NOMO-1 treated with dmso at 0.1 percent for 144 hours (cell line): ENCODE results near the gene TLE6.
"Not testable (repeated sequence)": the region's sequence is repeated elsewhere in the genome, so short reads cannot be mapped to it uniquely, and the experiment has no call there.

Experiments used
- DNase-seq: peaks from one replicate; lab custom pipeline; 2025; ENCODE audit not compliant: unreplicated experiment; lab: John Stamatoyannopoulos, UW

The TLE6 gene

DNA sequence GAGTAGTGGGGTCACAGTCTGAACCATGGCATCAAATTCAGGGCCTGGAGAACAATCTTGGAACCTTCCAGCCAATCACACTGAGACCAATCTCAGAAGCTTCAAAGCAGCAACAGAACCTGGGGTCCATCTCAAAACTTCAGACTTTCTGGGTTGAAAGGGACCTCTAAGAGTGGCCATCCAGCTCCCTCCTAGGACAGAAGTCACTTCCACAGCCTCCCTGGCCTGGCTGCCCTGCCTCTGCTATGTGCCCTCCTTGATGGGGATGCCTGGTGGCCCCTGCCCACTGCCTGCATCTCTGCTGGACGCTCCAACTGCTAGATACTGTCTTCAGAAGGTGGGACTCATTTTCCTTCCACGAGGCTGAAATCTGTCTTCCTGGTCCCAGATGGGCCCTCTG, 49.9 kb downstream of the TLE6 start:
- no peak for DNase-seq

DNA sequence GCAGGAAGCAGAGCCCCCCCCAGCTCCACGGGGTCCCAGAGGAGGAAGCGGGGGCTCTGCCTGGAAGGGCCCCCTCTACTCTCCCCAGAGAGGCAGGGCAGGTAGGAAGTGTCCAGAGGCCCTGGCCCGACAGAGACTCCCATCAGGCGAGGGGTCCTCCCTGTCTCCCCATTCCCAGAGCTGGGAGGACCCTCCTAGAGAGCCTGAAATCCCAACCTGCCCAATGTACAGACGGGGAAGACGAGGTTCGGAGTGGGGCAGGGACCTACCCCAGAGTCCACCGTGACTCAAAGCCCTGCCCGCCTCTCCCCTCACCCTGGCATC, 50.6 kb downstream of the TLE6 start:
- DNase-seq = no peak

DNA sequence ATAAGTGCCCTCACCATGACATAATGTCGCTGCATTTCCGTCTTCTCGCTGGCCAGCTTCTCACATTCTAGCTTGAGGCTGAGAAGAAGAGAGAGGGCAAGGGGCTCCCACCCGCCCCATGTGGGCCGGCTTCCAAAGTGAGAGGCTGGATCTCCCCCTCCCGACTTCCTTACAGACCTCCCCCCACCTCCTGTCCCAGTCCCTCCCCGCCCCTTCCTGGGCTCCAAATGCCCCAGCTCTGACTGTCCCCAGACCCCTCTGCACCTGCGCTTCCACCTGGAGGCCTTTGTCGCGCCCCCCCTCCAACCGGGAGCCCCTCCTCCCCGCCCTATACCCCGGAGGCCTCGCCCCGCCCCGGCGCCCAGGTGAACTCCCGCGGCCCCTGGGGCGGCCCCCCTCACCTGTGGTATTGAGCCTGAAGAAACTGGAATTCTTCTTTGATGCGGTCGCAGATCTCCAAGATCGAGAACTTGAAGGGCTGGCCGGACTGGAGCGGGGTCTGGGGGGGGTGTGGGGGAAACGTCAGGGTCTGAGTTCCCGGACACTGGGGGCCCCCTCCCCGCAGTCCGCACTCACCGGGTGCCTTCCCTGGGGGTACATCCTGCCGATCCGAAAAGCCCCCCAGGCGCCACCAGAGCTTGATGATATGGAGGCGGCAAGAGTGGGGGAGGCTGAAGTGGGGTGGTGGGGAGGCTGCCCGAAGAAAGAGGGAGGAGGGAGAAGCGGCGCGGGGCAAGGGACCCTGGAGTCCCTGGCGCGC, 51.1 kb downstream of the TLE6 start:
- DNase-seq = no peak

DNA sequence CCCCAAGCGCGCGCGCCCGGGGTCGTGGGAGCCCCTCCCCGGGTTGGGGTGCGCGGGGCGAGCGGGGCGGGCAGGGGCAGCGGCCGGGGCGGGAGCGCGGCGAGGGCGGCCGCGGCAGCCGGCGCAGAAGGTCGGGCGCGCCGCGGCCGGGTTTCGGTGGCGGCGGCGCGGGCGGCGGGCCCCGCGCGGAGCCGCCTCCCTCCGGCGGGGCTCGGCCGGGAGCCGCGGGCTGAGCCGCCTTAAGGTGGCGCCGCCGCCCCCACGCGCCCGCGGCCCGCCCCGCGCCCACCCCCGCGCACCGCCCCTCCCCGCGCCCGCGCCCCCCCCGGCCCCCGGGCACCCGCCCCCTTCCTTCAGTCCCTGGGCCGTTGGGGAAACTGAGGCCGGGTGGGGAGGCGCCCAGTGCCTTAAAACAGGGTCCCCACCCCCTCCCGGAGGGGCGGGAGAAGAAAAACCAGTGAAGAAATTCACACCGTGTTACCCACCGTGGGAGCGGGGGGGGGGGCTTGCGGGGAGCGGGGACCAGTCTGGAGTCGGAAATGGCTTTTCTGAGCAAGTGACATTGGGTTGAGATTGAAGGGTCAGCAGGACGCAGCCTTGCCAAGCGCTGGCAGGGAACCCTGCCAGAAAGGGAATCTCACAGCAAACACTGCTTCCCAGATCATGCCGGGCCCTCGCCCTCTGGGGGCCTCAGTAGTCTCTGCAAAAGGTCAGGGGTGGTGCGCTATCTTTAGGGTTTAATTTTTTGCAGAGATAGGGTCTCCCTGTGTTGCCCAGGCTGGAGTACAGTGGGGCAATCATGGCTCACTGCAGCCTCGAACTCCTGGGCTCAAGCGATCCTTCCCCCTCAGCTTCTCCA, 51.9 kb downstream of the TLE6 start, which contains the start of gene TLE2:
TSS of gene TLE2 (minus strand) at position 216 of the 859 bp plus-strand sequence. CDS start 376 bp downstream, outside the sequence.
- DNase-seq = no peak

DNA sequence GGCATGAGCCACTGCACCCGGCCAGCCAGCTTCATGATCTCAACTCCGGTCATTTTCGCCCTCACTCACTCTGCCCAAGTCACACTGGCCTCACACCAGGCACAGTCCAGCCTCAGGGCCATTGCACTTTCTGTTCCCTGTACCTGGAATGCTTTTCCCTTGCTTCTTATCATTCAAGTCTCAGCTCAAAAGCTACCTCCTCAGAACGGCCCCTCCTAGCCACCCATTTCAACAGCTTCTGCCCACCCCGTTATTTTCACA, 54.2 kb downstream of the TLE6 start:
- no peak for DNase-seq

DNA sequence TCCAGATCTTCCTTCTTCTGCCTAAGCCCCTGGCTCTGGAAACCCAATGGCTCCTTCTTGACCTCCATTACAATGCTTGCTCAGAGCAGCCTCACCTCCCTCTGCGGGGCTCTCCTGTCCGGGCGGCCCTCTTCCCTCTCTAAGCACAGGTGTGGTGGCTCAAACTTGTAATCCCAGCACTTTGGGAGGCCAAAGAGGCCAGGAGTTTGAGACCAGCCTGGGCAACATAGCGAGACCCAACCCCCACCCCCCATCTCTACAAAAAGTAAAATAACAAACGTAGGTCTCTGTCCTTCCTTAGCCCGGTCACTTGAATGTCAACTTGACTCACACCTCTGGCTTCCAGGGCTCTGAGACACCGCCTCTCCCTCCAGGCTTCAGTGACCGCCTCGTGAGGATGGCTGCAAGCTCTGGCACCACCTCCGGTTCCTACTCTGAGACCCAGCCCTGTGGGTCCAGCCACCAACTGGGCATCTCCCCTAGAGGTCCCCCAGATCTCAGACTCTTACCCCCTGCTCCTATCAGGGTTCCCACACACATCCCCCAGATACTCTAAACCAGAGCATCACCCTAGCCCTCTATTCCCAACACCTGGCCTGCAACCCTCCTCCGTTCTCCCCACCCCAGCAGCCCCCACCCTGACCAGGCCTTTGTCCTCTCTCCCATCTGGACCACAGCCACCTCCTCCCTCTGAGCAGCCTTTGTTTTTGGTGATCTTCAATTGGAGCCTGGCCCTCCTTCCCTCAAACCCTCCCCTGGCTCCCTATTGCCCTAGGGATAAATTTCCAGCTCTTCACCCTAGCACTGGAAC, 56.4 kb downstream of the TLE6 start:
- no peak for DNase-seq

DNA sequence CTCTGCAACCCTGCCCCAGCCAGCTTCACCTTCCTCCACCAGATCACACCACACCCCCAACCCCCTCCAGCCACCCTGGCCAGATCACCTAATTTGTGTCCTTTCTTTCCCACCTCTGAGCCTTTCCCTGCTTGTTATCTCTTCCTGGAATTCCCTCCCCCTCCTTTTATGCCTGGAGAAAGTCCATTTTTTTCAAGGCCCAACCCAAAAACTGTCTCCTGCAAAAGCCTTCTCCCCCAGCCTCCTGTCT, 57.0 kb downstream of the TLE6 start:
- DNase-seq = no peak

DNA sequence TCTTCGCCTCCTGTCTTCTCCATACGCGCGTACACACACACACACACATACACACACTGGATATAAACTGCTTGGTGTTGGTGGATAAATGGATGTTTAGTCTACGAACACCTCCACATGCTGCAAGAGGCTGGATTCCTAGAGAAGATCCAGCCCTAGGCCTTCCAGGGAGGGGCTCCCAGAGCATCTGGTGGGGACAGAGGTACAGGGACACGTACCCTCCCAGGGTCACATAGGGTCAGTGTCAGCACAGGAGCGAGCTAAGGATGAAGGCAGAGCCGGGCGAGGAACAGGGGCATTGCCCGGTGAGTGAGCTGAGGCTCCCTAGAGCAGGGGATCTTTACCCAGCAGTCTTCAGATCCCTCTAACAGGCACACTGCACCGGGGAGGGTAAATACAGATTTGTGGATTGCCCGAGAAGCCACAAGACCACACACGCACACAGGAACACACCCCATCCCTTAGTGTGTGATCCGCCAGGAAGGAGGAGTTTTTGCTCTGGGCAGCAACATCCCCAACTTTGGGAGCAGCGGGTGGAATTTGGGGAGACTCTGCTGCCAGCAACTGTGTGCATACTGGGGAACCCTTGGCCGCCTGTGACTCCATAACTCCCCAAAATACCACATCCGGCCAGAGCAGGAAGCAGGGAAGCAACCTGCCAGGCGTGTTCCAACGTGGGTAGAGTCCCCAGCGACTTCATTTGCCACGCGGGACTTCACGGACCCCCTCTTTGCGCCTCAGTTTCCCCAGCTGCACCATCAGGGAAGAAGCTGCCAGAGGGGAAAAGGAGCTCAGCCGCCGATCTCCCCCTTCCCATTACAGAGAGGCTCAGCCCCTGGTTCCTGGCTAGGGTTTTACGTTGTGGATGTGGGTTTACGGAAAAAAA, 57.5 kb downstream of the TLE6 start:
- DNase-seq = peak; percentile 15

DNA sequence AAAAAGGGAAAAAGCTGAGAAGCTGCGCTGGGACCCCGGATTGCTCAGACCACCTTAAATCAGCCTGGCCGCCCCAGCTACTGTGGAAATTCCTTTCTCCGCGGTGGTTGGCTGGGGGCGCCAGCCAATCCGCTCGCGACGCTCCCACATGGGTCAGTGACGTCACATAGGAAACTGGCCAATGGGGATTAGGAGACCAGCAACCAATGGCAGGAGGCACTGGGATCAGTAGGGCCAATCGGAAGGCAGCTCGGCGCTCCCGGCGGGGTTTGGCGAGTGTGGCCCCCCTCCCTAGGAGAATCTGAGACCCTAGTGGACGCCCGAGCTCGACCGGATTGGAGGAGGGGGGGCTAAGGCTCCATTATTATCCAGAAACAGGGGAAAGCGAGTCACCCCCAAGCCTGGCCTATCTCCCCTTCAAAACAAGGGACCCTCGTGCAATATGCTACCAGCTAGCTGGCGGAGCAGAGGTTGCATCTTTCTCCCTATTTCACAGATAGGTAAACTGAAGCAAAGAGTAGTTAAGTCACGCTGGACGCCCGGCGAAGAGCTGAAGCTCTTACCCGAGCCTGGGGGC, 58.3 kb downstream of the TLE6 start:
- DNase-seq = peak; percentile 94

DNA sequence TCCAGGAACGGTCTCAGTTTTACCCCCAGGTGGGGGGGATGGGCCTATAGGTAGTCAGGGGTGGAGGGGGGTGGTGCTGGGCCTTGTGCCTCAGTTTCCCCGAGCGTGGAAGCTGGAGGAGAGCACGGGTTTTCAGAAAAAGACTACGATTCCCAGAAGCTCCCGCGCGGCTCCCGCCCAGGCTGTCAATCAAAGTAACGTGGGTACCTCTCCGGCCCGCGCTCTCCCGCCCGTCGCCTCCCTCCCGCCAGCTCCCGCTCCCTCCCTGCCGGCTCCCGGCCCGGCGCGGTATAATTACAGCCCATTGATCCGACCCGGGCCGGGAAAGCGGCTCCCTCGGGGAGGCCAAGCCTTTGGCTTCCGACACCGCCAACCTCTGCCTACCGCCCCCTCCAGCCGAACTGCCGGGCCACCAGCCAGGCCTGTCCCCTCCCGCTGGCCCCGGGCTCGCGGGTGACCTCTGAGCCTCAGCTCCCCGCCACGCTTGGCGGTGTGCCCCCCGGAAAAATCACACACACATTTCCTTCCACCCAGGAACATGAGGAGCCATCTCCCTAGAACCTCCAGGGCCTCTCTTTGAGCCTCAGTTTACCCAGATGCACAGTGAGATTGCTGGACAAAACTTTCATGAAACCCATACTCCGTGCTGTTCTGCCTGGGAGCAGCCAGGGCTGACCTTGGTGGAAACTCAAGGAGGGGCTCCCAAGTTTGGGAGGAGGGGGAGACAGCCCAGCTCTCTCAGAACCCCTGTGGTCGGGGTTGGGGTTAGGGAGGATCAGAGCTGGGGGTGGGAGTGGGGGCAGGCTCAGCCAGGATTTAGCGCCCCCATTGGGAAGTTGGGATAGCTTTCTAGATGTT, 59.0 kb downstream of the TLE6 start:
- DNase-seq = peak; percentile 89

DNA sequence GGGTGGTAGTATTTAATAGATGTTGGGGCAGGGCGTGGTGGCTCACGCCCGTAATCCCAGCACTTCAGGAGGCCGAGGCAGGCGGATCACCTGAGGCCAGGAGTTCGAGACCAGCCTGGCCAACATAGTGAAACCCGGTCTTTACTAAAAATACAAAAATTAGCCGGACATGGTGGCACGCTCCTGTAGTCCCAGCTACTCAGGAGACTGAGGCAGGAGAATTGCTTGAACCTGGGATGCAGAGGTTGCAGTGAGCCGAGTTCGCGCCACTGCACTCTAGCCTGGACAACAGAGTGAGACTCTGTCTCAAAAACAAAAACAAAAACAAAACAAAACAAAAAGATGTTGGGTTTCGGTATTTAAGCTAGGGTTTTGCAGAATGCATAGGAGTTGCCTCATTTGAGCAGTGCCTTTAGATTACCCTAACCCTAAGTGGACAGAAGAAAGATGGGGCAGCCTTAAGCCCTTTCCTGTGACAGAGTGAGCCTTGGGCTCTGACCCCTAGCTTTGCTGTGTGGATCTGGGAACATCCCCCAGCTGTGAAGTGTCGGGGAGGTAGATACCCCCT, 59.7 kb downstream of the TLE6 start:
- DNase-seq = not testable (repeated sequence)

DNA sequence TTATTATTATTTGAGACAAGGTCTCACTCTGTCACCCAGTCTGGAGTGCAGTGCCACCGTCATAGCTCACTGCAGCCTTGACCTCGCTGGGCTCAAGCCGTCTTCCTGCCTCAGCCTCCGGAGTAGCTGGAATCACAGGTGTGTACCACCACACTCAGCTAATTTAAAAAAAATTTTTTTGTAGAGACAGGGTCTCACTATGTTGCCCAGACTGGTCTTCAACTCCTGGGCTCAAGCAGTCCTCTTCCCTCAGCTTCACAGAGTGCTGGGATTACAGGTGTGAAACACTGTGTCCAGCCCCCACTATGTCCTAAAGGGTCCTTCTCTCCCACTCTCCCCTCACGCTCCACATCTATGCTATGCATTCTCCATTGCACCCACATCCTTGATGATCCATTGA, 60.9 kb downstream of the TLE6 start:
- no peak for DNase-seq

DNA sequence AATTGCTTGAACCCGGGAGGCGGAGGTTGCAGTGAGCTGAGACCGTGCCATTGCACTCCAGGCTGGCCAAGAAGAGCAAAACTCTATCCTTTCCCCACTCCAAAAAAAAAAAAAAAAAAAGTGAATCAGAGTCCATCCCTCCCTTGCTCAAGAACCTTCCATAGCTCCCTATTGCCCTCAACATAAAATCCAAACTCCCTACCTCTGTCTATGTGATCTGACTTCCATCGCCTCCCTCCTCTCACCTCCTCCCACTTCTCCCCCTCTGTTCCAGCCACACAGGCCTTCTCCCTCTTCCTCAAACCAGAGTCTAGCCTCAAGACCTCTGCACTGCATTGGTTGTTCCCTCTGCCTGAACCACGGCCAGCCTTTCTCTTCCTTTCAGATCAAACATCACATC, 61.8 kb downstream of the TLE6 start:
- no peak for DNase-seq

DNA sequence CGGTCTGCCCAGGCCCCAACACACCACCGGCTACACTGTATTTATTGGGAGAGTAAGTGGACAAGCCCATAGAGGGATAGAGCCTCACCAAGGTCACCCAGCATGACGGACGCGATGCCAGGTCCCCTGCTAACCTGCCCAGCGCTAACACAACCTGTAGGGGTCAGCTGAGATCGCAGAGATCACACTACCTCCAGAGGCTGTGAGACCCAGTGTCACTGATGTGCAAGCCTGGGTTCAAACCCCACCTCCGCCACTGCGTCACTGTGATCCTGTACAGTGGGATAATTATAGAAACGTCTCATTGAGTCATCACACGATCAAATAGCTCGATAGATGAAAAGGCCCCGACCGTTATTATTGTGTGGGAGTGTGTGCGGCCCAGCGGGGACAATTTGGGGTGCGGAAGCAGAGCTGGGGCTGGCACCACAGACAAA, 62.3 kb downstream of the TLE6 start:
- no peak for DNase-seq

DNA sequence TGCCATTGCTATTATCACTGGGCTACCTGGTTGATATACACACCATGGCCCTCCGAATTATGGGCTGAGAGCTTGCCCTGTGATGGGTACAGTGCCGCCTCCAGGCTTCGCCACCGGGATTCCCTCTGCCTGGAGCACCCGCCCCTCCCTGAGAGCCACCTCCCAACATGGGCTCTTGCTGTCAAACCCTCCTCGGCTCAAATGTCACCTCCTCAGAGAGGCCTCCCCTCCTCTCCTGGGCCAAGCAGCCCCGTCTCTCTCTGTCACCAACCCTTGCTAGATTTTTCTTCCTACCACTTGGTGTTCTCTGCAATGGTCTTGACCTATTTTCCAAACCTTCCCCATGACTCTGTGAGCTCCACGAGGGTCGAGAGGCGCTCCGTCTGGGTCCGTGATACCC, 64.0 kb downstream of the TLE6 start:
- no peak for DNase-seq

DNA sequence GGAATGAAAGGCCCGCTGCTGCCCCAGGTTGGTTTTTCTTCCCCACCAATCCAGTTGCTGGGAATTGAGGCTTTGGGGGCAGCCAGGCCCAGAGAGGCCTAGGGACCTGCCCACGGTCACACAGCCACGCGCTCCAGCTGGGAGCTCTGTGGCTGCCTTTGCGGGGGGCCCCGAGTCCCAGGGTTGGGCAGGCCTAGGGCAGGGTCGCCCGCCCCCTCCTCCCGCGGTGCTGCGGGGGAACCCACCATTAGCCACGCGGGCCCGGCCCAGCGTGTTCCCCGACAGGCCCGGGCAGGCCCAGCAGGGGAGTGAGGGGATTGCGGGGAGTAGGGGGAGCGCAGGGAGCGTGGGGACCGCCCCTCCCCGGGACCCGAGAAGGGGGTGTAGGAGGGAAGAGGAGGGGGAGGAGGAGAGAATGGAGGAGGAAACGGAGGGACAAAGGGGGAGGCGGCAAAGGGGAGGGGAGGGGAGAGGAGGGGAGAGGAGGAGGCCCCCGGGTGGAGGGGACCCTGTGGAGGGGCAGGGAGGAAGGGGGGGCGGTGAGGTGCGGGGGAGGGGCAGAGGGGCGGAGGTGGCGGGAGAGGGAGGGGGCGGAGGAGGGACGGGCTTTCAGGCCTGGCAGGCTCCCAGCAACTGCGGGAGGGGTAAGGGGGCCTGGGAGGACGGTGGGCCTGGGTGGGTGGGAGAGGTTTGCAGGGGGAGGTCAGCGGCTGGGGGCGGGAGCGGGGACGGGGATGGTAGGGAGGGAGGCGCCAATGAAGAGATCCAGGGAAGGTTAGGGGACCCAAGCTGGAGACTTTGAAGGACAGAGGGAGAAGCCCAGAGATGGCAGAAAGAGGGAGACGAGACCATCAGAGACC, 64.6 kb downstream of the TLE6 start:
- DNase-seq = no peak

DNA sequence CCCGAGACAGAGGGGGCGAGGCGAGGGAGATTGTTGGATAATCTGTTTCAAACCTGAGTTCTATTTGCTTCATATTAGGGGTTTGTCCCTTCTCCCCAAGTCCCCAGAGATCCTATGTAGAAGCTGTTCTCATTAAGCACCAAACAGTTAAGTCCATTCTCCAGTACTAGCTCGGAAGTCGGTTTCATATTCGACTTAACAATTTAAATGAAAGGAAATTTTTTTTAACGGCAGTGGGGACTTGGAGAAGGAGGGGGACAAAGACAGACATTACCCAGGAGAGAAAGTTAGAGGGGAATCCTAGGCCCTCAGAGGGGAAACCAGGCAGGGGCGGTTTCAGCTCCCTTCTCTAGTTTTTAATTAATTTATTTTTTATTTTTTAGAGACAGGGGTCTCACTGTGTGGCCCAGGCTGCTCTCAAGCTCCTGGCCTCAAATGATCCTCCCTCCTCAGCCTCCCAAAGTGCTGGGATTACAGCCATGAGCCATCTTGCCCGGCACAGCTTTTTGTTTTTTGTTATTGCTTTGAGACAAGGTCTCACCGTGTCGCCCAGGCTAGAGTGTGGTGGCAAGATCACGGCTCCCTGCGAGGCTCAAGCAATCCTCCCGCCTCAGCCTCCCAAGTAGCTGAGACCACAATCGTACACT, 65.4 kb downstream of the TLE6 start:
- no peak for DNase-seq
